SU-DHL-6 (cell line): Measurements from ENCODE around the gene MAP3K15.

Experiments used
- H2AFZ ChIP-seq: fragments of 200-600 bp; sonication (generic); 2 replicates; pipeline ENCODE4 v1.6.1; 2014; ENCODE audit warnings: low read depth, mild to moderate bottlenecking, moderate library complexity, mixed read lengths, antibody characterized with exemption, low read length; ENCODE audit not compliant: severe bottlenecking
- H3F3A ChIP-seq: fragments of 200-600 bp; shearing (Covaris generic); 2 replicates; pipeline ENCODE4 v1.6.0; 2016; ENCODE audit warnings: antibody characterized with exemption, mild to moderate bottlenecking; ENCODE audit not compliant: insufficient read depth
- H3K27ac ChIP-seq: fragments of 200-600 bp; sonication (generic); 2 replicates; pipeline ENCODE4 v1.5.1; 2016; ENCODE audit warnings: low read depth, mild to moderate bottlenecking, low read length, moderate library complexity, mixed read lengths
- H3K27me3 ChIP-seq: fragments of 200-600 bp; sonication (generic), shearing (Covaris generic); 2 replicates; pipeline ENCODE4 v1.6.0; 2014; ENCODE audit warnings: mild to moderate bottlenecking, low read length
- H3K36me3 ChIP-seq: fragments of 200-600 bp; sonication (generic); 2 replicates; pipeline ENCODE4 v1.6.1; 2014; ENCODE audit warnings: mild to moderate bottlenecking, low read length, mixed read lengths
- H3K4me2 ChIP-seq: fragments of 300-600, 200-600 bp; shearing (Covaris generic), sonication (generic); 2 replicates; pipeline ENCODE4 v1.6.0; 2014; ENCODE audit warnings: low read length, low read depth, mild to moderate bottlenecking; ENCODE audit not compliant: poor library complexity, severe bottlenecking
- H3K4me3 ChIP-seq: fragments of 200-600 bp; sonication (generic); 2 replicates; pipeline ENCODE4 v1.5.1; 2014; ENCODE audit warnings: antibody characterized with exemption, low read length, mild to moderate bottlenecking, mixed read lengths; ENCODE audit not compliant: insufficient read depth, poor library complexity, severe bottlenecking
- H3K79me2 ChIP-seq: fragments of 200-600 bp; sonication (generic); 2 replicates; pipeline ENCODE4 v1.6.1; 2014; ENCODE audit warnings: mild to moderate bottlenecking, low read length, moderate library complexity; ENCODE audit not compliant: insufficient read depth
- H3K9ac ChIP-seq: fragments of 200-600 bp; sonication (generic); 2 replicates; pipeline ENCODE4 v1.7.0; 2014; ENCODE audit warnings: mild to moderate bottlenecking, low read length
- H3K9me2 ChIP-seq: fragments of 200-600 bp; sonication (generic); replicated peaks from 2 replicates; pipeline ENCODE4 v1.6.1; 2014; ENCODE audit warnings: low read length; ENCODE audit not compliant: insufficient read depth
- H3K9me3 ChIP-seq: fragments of 200-600 bp; sonication (generic); 2 replicates; pipeline ENCODE4 v1.6.1; 2014; ENCODE audit warnings: low read length, mixed read lengths; ENCODE audit not compliant: insufficient read depth
- H4K20me1 ChIP-seq: fragments of 200-600 bp; sonication (generic); 2 replicates; pipeline ENCODE4 v1.6.1; 2014; ENCODE audit warnings: low read depth, mild to moderate bottlenecking, antibody characterized with exemption, low read length, moderate library complexity, mixed read lengths
- CTCF ChIP-seq: fragments of 200-600 bp; sonication (generic); IDR thresholded peaks from one replicate; pipeline ENCODE4 v1.5.1; 2017; ENCODE audit warnings: antibody characterized with exemption, mild to moderate bottlenecking, low read length, moderate library complexity; ENCODE audit not compliant: insufficient read depth, poor library complexity, severe bottlenecking
- EZH2phosphoT487 ChIP-seq: fragments of 200-600 bp; sonication (generic), shearing (Covaris generic); conservative IDR thresholded peaks from 2 replicates; pipeline ENCODE4 v1.6.1; 2018; ENCODE audit warnings: mild to moderate bottlenecking, antibody characterized with exemption, low read length, moderate library complexity, mixed read lengths

The MAP3K15 gene

GRCh38 chrX:19368576-19368975, 146.7 kb downstream of the MAP3K15 start:
- no peak overlapping the region for H3K9ac ChIP-seq
- no peak overlapping the region for H2AFZ ChIP-seq
- H3K4me3 ChIP-seq = no peak overlapping the region
- H3K4me2 ChIP-seq = no peak overlapping the region
- H3K9me3 ChIP-seq = no peaks in the 10 kb centered on the region
- H4K20me1 ChIP-seq = no peaks in the 10 kb centered on the region
- H3K79me2 ChIP-seq = no peaks in the 10 kb centered on the region
- TF ChIP-seq CTCF (no peak), EZH2phosphoT487 (no peak)
- no peak overlapping the region for H3K27ac ChIP-seq
- no peaks in the 10 kb centered on the region for H3F3A ChIP-seq
- H3K9me2 ChIP-seq = no peaks in the 10 kb centered on the region
- no peaks in the 10 kb centered on the region for H3K27me3 ChIP-seq
- no peaks in the 10 kb centered on the region for H3K36me3 ChIP-seq

DNA sequence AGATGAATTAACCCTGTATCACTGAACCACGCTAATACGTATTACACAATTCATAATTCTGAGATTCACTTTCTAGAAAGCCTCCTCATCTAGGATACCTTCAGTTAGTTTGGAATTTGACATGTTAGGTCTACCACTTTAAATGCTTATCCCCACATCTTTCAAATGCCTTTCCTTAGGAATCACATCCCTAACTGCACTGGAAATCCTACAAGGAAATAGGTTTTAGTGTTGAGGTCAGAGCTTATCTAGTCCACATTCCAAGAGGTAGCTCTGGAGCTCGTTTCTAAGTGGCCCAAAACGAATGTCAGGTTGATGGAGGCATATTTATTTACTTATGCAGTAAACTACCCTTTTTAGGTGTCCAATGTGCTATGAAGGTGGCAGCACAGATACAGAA, 153.6 kb downstream of the MAP3K15 start:
- Histone ChIP-seq H4K20me1 (no peaks in the 10 kb centered on the region), H3K79me2 (no peaks in the 10 kb centered on the region), H3K27ac (no peak overlapping the region), H2AFZ (no peak overlapping the region), H3K9me3 (no peaks in the 10 kb centered on the region), H3F3A (no peaks in the 10 kb centered on the region), H3K4me3 (no peak overlapping the region), H3K36me3 (no peaks in the 10 kb centered on the region), H3K27me3 (no peaks in the 10 kb centered on the region), H3K9ac (no peak overlapping the region), H3K9me2 (no peaks in the 10 kb centered on the region), H3K4me2 (no peak overlapping the region)
- TF ChIP-seq EZH2phosphoT487 = no peak
- TF ChIP-seq CTCF = no peak

GRCh38 chrX:19360903-19361302, 154.4 kb downstream of the MAP3K15 start:
- Histone ChIP-seq H2AFZ (no peak overlapping the region), H3K79me2 (no peaks in the 10 kb centered on the region), H3K27me3 (no peaks in the 10 kb centered on the region), H4K20me1 (no peaks in the 10 kb centered on the region), H3K9me2 (no peaks in the 10 kb centered on the region), H3K27ac (no peak overlapping the region), H3K9me3 (no peaks in the 10 kb centered on the region), H3K4me2 (no peak overlapping the region), H3K9ac (no peak overlapping the region), H3F3A (no peaks in the 10 kb centered on the region), H3K4me3 (no peak overlapping the region), H3K36me3 (no peaks in the 10 kb centered on the region)
- TF ChIP-seq CTCF (no peak), EZH2phosphoT487 (no peak)
